ENCODE data around the gene OPTC. TPM values are rescaled to one million over a fixed set of nuclear protein-coding genes. Genes with fewer than 3 reads are reported as not detected.

The OPTC gene
- total and polyA plus RNA-seq, 2 donors (not counting 1 experiment from before 2014, with no cell fraction given): not detected

DNA sequence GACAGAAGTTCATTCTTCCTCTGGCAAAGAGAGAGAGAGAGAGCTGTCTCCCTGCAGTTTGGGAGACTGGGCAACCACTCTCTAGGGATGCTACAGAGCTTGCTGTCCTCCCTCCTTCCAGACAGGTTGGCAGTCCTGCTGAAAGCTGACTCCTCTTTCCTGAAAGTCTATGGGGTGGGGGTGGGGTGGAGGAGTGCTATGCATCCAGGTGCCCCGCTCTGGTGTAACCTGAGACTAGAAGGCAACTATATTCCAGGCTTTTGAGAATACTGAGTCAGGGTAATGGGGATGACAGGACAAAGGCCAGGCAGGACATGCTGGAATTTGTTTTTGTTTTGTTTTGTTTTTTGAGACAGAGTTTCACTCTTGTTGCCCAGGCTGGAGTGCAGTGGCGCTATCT, 55.4 kb downstream of the OPTC start:
- ChIA-PET POLR2A (interaction anchor here (0.6 kb wide), 1 partner anchor 110 kb away, joined by 10 read pairs; no protein-coding TSS in a partner anchor), CTCF (no interaction called here)
- TF ChIP-seq, protein P1, sequence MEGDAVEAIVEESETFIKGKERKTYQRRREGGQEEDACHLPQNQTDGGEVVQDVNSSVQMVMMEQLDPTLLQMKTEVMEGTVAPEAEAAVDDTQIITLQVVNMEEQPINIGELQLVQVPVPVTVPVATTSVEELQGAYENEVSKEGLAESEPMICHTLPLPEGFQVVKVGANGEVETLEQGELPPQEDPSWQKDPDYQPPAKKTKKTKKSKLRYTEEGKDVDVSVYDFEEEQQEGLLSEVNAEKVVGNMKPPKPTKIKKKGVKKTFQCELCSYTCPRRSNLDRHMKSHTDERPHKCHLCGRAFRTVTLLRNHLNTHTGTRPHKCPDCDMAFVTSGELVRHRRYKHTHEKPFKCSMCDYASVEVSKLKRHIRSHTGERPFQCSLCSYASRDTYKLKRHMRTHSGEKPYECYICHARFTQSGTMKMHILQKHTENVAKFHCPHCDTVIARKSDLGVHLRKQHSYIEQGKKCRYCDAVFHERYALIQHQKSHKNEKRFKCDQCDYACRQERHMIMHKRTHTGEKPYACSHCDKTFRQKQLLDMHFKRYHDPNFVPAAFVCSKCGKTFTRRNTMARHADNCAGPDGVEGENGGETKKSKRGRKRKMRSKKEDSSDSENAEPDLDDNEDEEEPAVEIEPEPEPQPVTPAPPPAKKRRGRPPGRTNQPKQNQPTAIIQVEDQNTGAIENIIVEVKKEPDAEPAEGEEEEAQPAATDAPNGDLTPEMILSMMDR (IDR thresholded peaks at IDR 0.05): no peak
- no peak for TF ChIP-seq EZH2 (IDR thresholded peaks at IDR 0.05; ENCODE audit: borderline replicate concordance, insufficient read depth, low read depth, low read length, poor library complexity, severe bottlenecking)

DNA sequence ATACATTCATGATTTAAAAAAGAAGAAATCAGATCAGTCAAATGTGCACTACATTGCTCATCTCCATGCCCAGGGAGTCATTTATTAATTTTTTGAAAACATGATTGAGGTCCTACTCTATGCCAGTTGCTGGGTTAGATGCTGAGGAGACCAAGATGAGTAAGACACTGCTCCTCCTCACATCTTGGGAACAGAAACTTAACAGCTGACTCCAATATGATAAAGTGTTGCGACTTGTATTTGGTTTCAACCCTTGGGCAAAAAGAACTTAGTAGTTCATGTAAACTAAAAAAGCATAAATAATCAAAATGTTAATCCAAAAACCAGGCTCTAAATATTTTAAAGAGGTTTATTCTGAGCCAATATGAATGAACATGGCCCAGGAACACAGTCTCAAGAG, 56.9 kb downstream of the OPTC start:
- WGBS (ENCODE audit: insufficient coverage): no CpG with 5 or more reads among the region's 1 CpG
- POLR2A ChIA-PET: no interaction called here
- Mint-ChIP-seq H3K27ac (no peak overlapping the region), H3K4me3 (no peak overlapping the region), H3K9me3 (ENCODE audit: insufficient read depth) (no peaks in the 10 kb centered on the region), H3K4me1 (peaks cover 1% of the 10 kb centered on the region), H3K27me3 (peaks cover 24% of the 10 kb centered on the region)
- Histone ChIP-seq H3K9me3 (ENCODE audit: control extremely low read depth in 1 of 3, control insufficient read depth in 2 of 3, insufficient read depth in 1 of 3, low read length in 2 of 3) (no peaks in the 10 kb centered on the region), H3K4me1 (ENCODE audit: control insufficient read depth in 2 of 2, insufficient read depth in 2 of 2, low read length in 2 of 2) (no peaks in the 10 kb centered on the region), H3K36me3 (replicated peaks in 1 of 2; ENCODE audit: control extremely low read depth in 1 of 2, control insufficient read depth in 1 of 2, extremely low read depth in 1 of 2, insufficient read depth in 2 of 2, low read length in 1 of 2) (no peaks in the 10 kb centered on the region), H3K27ac (ENCODE audit: low read length in 2 of 2) (no peak overlapping the region), H3K9ac (ENCODE audit: low read length) (no peak overlapping the region), H3K4me2 (replicated peaks; ENCODE audit: low read depth, low read length, poor library complexity, severe bottlenecking) (no peak overlapping the region), H3K27me3 (replicated peaks in 1 of 4; ENCODE audit: control extremely low read depth in 1 of 4, control insufficient read depth in 3 of 4, insufficient read depth in 4 of 4, low read length in 3 of 4) (peaks cover 0 to 7% (median 0%) of the 10 kb centered on the region in 4 experiments), H3K4me3 (ENCODE audit: control extremely low read depth in 1 of 5, extremely low read depth in 1 of 5, insufficient read depth in 1 of 5, low read depth in 2 of 5, low read length in 4 of 5) (no peak overlapping the region), H2AFZ (ENCODE audit: insufficient read depth, low read depth, low read length, poor library complexity, severe bottlenecking) (no peak overlapping the region), H3K79me2 (ENCODE audit: control insufficient read depth, insufficient read depth, low read length) (no peaks in the 10 kb centered on the region), H4K20me1 (ENCODE audit: control insufficient read depth, insufficient read depth, low read length, poor library complexity, severe bottlenecking) (no peaks in the 10 kb centered on the region)
- intact Hi-C loops (cut with micrococcal nuclease): no loop called here
- no peak for TF ChIP-seq EZH2 (IDR thresholded peaks at IDR 0.05; ENCODE audit: borderline replicate concordance, insufficient read depth, low read depth, low read length, poor library complexity, severe bottlenecking)
- TF ChIP-seq, protein P1 (IDR thresholded peaks at IDR 0.05): no peak
- ATAC-seq (ENCODE audit: low read depth) (no peak), DNase-seq (no peak)
- CTCF ChIA-PET: no interaction called here

More for the DNA sequence above, 55.4 kb downstream of the OPTC start:
- ATAC-seq (ENCODE audit: low read depth) (no peak), DNase-seq (no peak)
- Histone ChIP-seq H2AFZ (ENCODE audit: insufficient read depth, low read depth, low read length, poor library complexity, severe bottlenecking) (no peak overlapping the region), H3K27ac (ENCODE audit: low read length in 2 of 2) (no peak overlapping the region), H3K9ac (ENCODE audit: low read length) (no peak overlapping the region), H3K4me3 (ENCODE audit: control extremely low read depth in 1 of 5, extremely low read depth in 1 of 5, insufficient read depth in 1 of 5, low read depth in 2 of 5, low read length in 4 of 5) (no peak overlapping the region), H3K79me2 (ENCODE audit: control insufficient read depth, insufficient read depth, low read length) (no peaks in the 10 kb centered on the region), H3K9me3 (ENCODE audit: control extremely low read depth in 1 of 3, control insufficient read depth in 2 of 3, insufficient read depth in 1 of 3, low read length in 2 of 3) (no peaks in the 10 kb centered on the region), H3K36me3 (replicated peaks in 1 of 2; ENCODE audit: control extremely low read depth in 1 of 2, control insufficient read depth in 1 of 2, extremely low read depth in 1 of 2, insufficient read depth in 2 of 2, low read length in 1 of 2) (no peaks in the 10 kb centered on the region), H3K4me1 (ENCODE audit: control insufficient read depth in 2 of 2, insufficient read depth in 2 of 2, low read length in 2 of 2) (no peaks in the 10 kb centered on the region), H4K20me1 (ENCODE audit: control insufficient read depth, insufficient read depth, low read length, poor library complexity, severe bottlenecking) (no peaks in the 10 kb centered on the region), H3K27me3 (replicated peaks in 1 of 4; ENCODE audit: control extremely low read depth in 1 of 4, control insufficient read depth in 3 of 4, insufficient read depth in 4 of 4, low read length in 3 of 4) (peaks cover 0 to 7% (median 0%) of the 10 kb centered on the region in 4 experiments), H3K4me2 (replicated peaks; ENCODE audit: low read depth, low read length, poor library complexity, severe bottlenecking) (no peak overlapping the region)
- no peaks in the 10 kb centered on the region for H3K9me3 Mint-ChIP-seq (ENCODE audit: insufficient read depth)
- H3K4me3 Mint-ChIP-seq: no peak overlapping the region
- no peaks in the 10 kb centered on the region for H3K4me1 Mint-ChIP-seq
- 100% methylated on average over 2 of the region's 2 CpGs for WGBS (ENCODE audit: insufficient coverage)
- H3K27ac Mint-ChIP-seq: no peak overlapping the region
- intact Hi-C loops (cut with micrococcal nuclease): no loop called here
- H3K27me3 Mint-ChIP-seq: peaks cover 31% of the 10 kb centered on the region

Data from B cell (primary cell).